GM04503 (cell line): ENCODE measurements around the gene TRPV6.

Experiments
- DNase-seq: peaks from one replicate; pipeline ENCODE4 v3.0.0-alpha.2; 2012; ENCODE audit warnings: low read depth

The TRPV6 gene

GRCh38 chr7:142851919-142852318 lies 33.6 kb downstream of the TRPV6 start:
- no peak for DNase-seq

DNA sequence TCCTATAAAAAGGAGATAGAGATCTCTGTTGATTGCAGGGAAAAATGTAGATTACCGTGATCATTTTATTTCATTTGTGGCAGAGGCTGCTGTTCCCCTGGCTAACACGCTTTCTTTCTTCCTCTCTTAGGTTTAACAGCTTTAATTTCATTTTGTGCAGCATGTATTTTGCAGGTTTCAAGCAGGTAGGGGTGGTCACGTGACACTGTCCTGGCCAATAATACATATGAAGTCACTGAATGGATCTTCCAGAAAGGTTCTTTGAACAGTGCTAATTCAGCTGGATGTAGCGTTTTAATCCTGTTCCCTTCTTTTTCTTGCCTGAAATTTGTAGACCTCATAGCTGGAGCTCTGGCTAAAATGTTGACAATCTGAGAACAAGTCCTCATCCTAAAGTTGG lies 34.3 kb downstream of the TRPV6 start:
- DNase-seq: no peak

GRCh38 chr7:142847353-142847752 lies 38.2 kb downstream of the TRPV6 start:
- no peak for DNase-seq

- DNase-seq: no peak
Observed at GRCh38 chr7:142842251-142842766, 43.2 kb downstream of the TRPV6 start.

- no peak for DNase-seq
Observed at GRCh38 chr7:142838461-142839213, 46.9 kb downstream of the TRPV6 start.

- DNase-seq: no peak
Observed at GRCh38 chr7:142836426-142836825, 49.1 kb downstream of the TRPV6 start.

GRCh38 chr7:142835487-142835886 lies 50.1 kb downstream of the TRPV6 start:
- no peak for DNase-seq

GRCh38 chr7:142833174-142834048 lies 52.1 kb downstream of the TRPV6 start:
- DNase-seq: no peak

DNA sequence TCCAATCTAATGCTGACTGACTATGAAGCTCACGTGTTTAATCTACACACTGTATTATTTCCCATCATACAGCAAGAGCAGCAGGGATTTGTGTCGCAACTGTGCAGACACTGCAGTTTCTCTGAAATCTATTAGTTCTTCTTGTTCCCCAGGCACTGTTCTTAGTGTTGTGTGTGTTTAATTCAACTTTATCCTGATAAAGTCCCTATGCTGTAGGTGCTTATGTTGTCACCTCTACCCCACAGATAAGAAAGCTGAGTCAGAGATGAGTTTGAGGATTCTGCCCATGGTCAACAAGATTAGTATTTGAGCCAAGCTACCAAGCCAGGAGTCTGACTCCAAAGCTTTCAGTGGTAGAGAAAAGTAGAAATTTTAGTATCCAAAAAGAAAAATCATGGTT lies 53.1 kb downstream of the TRPV6 start:
- DNase-seq: no peak

- DNase-seq: no peak
Observed at GRCh38 chr7:142827951-142828500, 57.5 kb downstream of the TRPV6 start.

- DNase-seq: no peak
Observed at GRCh38 chr7:142822714-142823113, 62.8 kb downstream of the TRPV6 start.
